ENCODE results near the gene NUDT15. TPM values are rescaled to one million over a fixed set of nuclear protein-coding genes. Genes with fewer than 3 reads are reported as not detected.

The NUDT15 gene
- polyA plus RNA-seq, 2 of the 4 experiments (the other 2 are of a cell fraction): 33.8 to 35.5 TPM

- TF ChIP-seq JUN (IDR thresholded peaks at IDR 0.05): no peak
- TF ChIP-seq GATA3 (IDR thresholded peaks at IDR 0.05; ENCODE audit: borderline replicate concordance): no peak
- TF ChIP-seq MAFK (IDR thresholded peaks at IDR 0.05; ENCODE audit: partially characterized antibody): peak; percentile 88
- no peak for TF ChIP-seq CTCF (IDR thresholded peaks at IDR 0.05)
- no peak for TF ChIP-seq HOXB13 (CRISPR knock-in tag; IDR thresholded peaks at IDR 0.05; ENCODE audit: low read depth)
- H3K27ac ChIP-seq: no peak overlapping the region
- ChIA-PET POLR2A (no interaction called here), CTCF (interaction anchor here (1.6 kb wide), 1 partner anchor 32 kb away, joined by 5 read pairs; no protein-coding TSS in a partner anchor)
- WGBS (ENCODE audit: missing lambda C conversion rate): 42% methylated on average over 1 of the region's 1 CpG
- ATAC-seq (no peak), FAIRE-seq (no peak), DNase-seq (ENCODE audit: low read depth in 1 of 2, low spot score in 1 of 2) (no peak)
- H3K9me3 ChIP-seq: no peaks in the 10 kb centered on the region
- H3K4me3 ChIP-seq: no peak overlapping the region
- peaks cover 43% of the 10 kb centered on the region for H3K4me1 ChIP-seq
- H3K4me2 ChIP-seq: no peak overlapping the region
Observed at GRCh38 chr13:48006396-48006795, 31.1 kb upstream of the NUDT15 start.

- DNase-seq (ENCODE audit: low read depth in 1 of 2, low spot score in 1 of 2): peak; percentile 5 to 65
- ChIA-PET POLR2A (interaction anchor here (0.5 to 1.2 kb wide), 2 partner anchors 28 to 86 kb away, joined by 3 read pairs; partner anchors contain the start of genes MED4 and NUDT15), CTCF (no interaction called here)
- H3K4me1 ChIP-seq: peaks cover 25% of the 10 kb centered on the region
- H3K4me3 ChIP-seq: no peak overlapping the region
- no peaks in the 10 kb centered on the region for H3K9me3 ChIP-seq
- peak; percentile 85 to 87; a peak in 5 of 6 replicates for ATAC-seq
- FAIRE-seq: no peak
- peak overlapping the region; percentile 63 to 74 for H3K27ac ChIP-seq
- peak overlapping the region; percentile 69 for H3K4me2 ChIP-seq
- WGBS (ENCODE audit: missing lambda C conversion rate): 0% methylated on average over 1 of the region's 1 CpG
- TF ChIP-seq NPAS2 (CRISPR knock-in tag; IDR thresholded peaks at IDR 0.05; ENCODE audit: borderline replicate concordance): no peak
- TF ChIP-seq FOSL2 (IDR thresholded peaks at IDR 0.05): no peak
- TF ChIP-seq FOSL2 (CRISPR knock-in tag; IDR thresholded peaks at IDR 0.05): 0 out of 2 replicates have a peak, but pooled peaks have one; percentile 10
- TF ChIP-seq MAZ (IDR thresholded peaks at IDR 0.05; ENCODE audit: borderline replicate concordance, low read depth, low read length): no peak
- TF ChIP-seq CEBPB (IDR thresholded peaks at IDR 0.05): peak; percentile 47 to 55; a peak in 3 of 4 replicates
- TF ChIP-seq POLR2A (IDR thresholded peaks at IDR 0.05; ENCODE audit: low read length): no peak
Observed at GRCh38 chr13:48009284-48009683, 28.2 kb upstream of the NUDT15 start.

- ChIA-PET POLR2A (no interaction called here), CTCF (no interaction called here)
- Histone ChIP-seq H3K4me2 (no peak overlapping the region), H3K4me1 (peaks cover 25% of the 10 kb centered on the region), H3K27ac (no peak overlapping the region; a peak in 1 of 6 replicates), H3K9me3 (no peaks in the 10 kb centered on the region), H3K4me3 (no peak overlapping the region)
- no peak for TF ChIP-seq CHD4 (IDR thresholded peaks at IDR 0.05; ENCODE audit: borderline replicate concordance)
- TF ChIP-seq SREBF2 (IDR thresholded peaks at IDR 0.05): no peak
- TF ChIP-seq MAFK (IDR thresholded peaks at IDR 0.05; ENCODE audit: partially characterized antibody): peak; percentile 72
- TF ChIP-seq CBX8 (IDR thresholded peaks at IDR 0.05): no peak
- ATAC-seq (no peak), DNase-seq (ENCODE audit: low read depth in 1 of 2, low spot score in 1 of 2) (no peak), FAIRE-seq (no peak)
- 70% methylated on average over 4 of the region's 4 CpGs for WGBS (ENCODE audit: missing lambda C conversion rate)
Observed at GRCh38 chr13:48010698-48011097, 26.8 kb upstream of the NUDT15 start.

GRCh38 chr13:48012668-48013067 lies 24.9 kb upstream of the NUDT15 start:
- H3K9me3 ChIP-seq: no peaks in the 10 kb centered on the region
- CTCF ChIA-PET: interaction anchor here (2.0 kb wide), 1 partner anchor 25 kb away, joined by 15 read pairs; the partner anchor contains the start of gene NUDT15
- WGBS (ENCODE audit: missing lambda C conversion rate): 84% methylated on average over 1 of the region's 1 CpG
- no peak overlapping the region for H3K4me2 ChIP-seq
- POLR2A ChIA-PET: interaction anchor here (0.7 kb wide), 1 partner anchor 25 kb away, joined by 3 read pairs; no protein-coding TSS in a partner anchor
- DNase-seq (ENCODE audit: low read depth in 1 of 2, low spot score in 1 of 2) (no peak), FAIRE-seq (no peak), ATAC-seq (no peak)
- H3K4me3 ChIP-seq: no peak overlapping the region
- H3K4me1 ChIP-seq: peaks cover 20% of the 10 kb centered on the region
- no peak overlapping the region for H3K27ac ChIP-seq
- TF ChIP-seq FOXS1 (CRISPR knock-in tag; IDR thresholded peaks at IDR 0.05): no peak
- TF ChIP-seq CBX8 (IDR thresholded peaks at IDR 0.05): no peak
- no peak for TF ChIP-seq EHMT2 (IDR thresholded peaks at IDR 0.05; ENCODE audit: low read depth)
- no peak for TF ChIP-seq E2F6 (IDR thresholded peaks at IDR 0.05; ENCODE audit: borderline replicate concordance, low read depth)
- no peak for TF ChIP-seq TFCP2L1 (CRISPR knock-in tag; IDR thresholded peaks at IDR 0.05)
- no peak for TF ChIP-seq TP53 (CRISPR knock-in tag; IDR thresholded peaks at IDR 0.05)
- TF ChIP-seq MAZ (IDR thresholded peaks at IDR 0.05; ENCODE audit: borderline replicate concordance, low read depth, low read length): no peak
- TF ChIP-seq HOXB5 (CRISPR knock-in tag; IDR thresholded peaks at IDR 0.05): no peak
- TF ChIP-seq HOXA7 (CRISPR knock-in tag; IDR thresholded peaks at IDR 0.05): no peak
- TF ChIP-seq PHF8 (IDR thresholded peaks at IDR 0.05; ENCODE audit: borderline replicate concordance, low read depth): no peak
- TF ChIP-seq HMGXB4 (CRISPR knock-in tag; IDR thresholded peaks at IDR 0.05; ENCODE audit: borderline replicate concordance): no peak
- no peak for TF ChIP-seq ZFP36 (IDR thresholded peaks at IDR 0.05; ENCODE audit: borderline replicate concordance, partially characterized antibody)
- TF ChIP-seq RAD21 (conservative IDR thresholded peaks at IDR 0.05 in 1 of 2, IDR thresholded peaks at IDR 0.05 in 1 of 2): no peak
- no peak for TF ChIP-seq BCL3 (IDR thresholded peaks at IDR 0.05)
- no peak for TF ChIP-seq MAFK (IDR thresholded peaks at IDR 0.05; ENCODE audit: partially characterized antibody)
- TF ChIP-seq CBX2 (IDR thresholded peaks at IDR 0.05; ENCODE audit: borderline replicate concordance, low read depth): no peak

Measured in A549 (cell line).